Type B pancreatic cell (in vitro differentiated cells): ENCODE results near the gene HERPUD1. TPM values are rescaled to one million over a fixed set of nuclear protein-coding genes. Genes with fewer than 3 reads are reported as not detected.

Source experiments
- DNase-seq: peaks from one replicate; pipeline ENCODE4 v3.0.0; 2021; ENCODE audit warnings: mixed read lengths; ENCODE audit not compliant: unreplicated experiment; ENCODE audit errors: extremely low spot score
- H3K27ac Mint-ChIP-seq: 2 replicates; pipeline ENCODE4 v1.8.0; 2021; ENCODE audit warnings: mild to moderate bottlenecking, mixed read lengths
- H3K27me3 Mint-ChIP-seq: 2 replicates; pipeline ENCODE4 v1.8.0; 2021; ENCODE audit warnings: mixed read lengths
- H3K36me3 Mint-ChIP-seq: 2 replicates; pipeline ENCODE4 v1.8.0; 2021; ENCODE audit warnings: mixed read lengths
- H3K4me1 Mint-ChIP-seq: one replicate; pipeline ENCODE4 v1.8.0; 2021; ENCODE audit warnings: mixed read lengths; ENCODE audit not compliant: unreplicated experiment
- H3K4me3 Mint-ChIP-seq: 2 replicates; pipeline ENCODE4 v1.8.0; 2021; ENCODE audit warnings: mild to moderate bottlenecking, mixed read lengths
- H3K9me3 Mint-ChIP-seq: 2 replicates; pipeline ENCODE4 v1.8.0; 2021; ENCODE audit warnings: mixed read lengths
- CTCF ChIP-seq: fragments of 200-600 bp; sonication (generic); conservative IDR thresholded peaks from 2 replicates; pipeline ENCODE4 v1.5.0; 2021; ENCODE audit warnings: antibody characterized with exemption, mild to moderate bottlenecking
- total RNA-seq: library from RNA; stranded (reverse); gene quantifications from 2 replicates; pipeline ENCODE4 v1.2.1, GENCODE V29; 2021; ENCODE audit warnings: low replicate concordance

Gene HERPUD1
- total RNA-seq, 1 donor from 2014 or later = 98.8 TPM

DNA sequence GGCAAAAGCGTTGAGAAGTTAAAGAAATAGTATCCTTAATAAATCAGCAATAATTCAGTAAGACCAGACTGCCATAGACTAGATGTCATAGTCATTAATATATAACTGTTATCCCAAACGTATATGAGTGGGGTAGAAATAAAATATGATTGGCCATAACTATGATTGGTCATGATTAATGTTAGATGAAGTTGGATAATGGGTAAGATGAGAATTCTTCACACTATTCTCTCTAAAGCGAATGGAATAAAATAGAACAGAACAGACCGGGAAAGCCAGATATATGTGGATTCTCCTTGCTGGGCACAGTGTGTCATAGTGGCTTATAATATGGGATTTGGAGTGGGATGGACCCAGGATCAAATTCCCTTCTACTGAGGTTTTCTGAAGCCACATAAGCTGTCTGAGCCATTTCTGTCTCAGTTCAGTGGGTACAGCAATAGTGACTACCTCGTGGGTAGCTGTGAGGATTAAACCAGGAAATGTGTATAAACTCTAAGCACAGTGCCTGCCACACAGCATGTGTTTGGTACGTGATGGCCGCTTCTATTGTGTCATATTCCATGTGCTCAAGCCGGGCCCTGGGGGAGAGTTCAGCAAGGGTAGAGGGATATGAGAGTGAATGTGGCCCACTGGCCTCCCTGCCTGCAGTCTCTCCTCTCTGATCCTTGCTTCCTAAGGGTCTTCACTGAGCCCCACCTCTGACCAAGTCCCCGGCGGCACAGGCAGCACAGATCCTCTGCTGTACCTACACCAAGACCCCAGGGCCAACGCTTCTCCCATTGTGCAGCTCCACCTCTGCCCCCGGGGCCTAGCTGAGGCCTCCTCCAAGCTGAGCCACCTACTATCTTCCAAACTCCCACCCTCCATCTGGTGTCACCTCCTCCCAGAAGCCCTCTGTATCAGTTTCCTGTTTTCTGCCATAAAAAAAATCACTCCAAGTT lies 33.5 kb downstream of the HERPUD1 start:
- TF ChIP-seq CTCF = no peak
- Mint-ChIP-seq H3K27me3 (no peaks in the 10 kb centered on the region), H3K4me1 (no peaks in the 10 kb centered on the region), H3K4me3 (no peak overlapping the region), H3K27ac (no peak overlapping the region), H3K36me3 (no peaks in the 10 kb centered on the region), H3K9me3 (no peaks in the 10 kb centered on the region)
- no peak for DNase-seq

- no peak overlapping the region for H3K27ac Mint-ChIP-seq
These were observed 34.1 kb downstream of the HERPUD1 start for GRCh38 chr16:56966093-56966475.

GRCh38 chr16:56967733-56968132 lies 35.8 kb downstream of the HERPUD1 start:
- Mint-ChIP-seq H3K9me3 (no peaks in the 10 kb centered on the region), H3K4me1 (no peaks in the 10 kb centered on the region), H3K4me3 (no peak overlapping the region), H3K27ac (no peak overlapping the region), H3K27me3 (peaks cover 6% of the 10 kb centered on the region), H3K36me3 (no peaks in the 10 kb centered on the region)
- no peak for DNase-seq
- no peak for TF ChIP-seq CTCF

More at GRCh38 chr16:56966093-56966475, 34.1 kb downstream of the HERPUD1 start:
- TF ChIP-seq CTCF = no peak
- Mint-ChIP-seq H3K36me3 (no peaks in the 10 kb centered on the region), H3K4me1 (no peaks in the 10 kb centered on the region), H3K9me3 (no peaks in the 10 kb centered on the region), H3K4me3 (no peak overlapping the region), H3K27me3 (peaks cover under 1% of the 10 kb centered on the region)
- no peak for DNase-seq

GRCh38 chr16:56969769-56970168 lies 37.8 kb downstream of the HERPUD1 start:
- no peak for DNase-seq
- H3K4me1 Mint-ChIP-seq = no peaks in the 10 kb centered on the region
- H3K4me3 Mint-ChIP-seq = no peak overlapping the region
- H3K9me3 Mint-ChIP-seq = no peaks in the 10 kb centered on the region
- no peak overlapping the region for H3K27ac Mint-ChIP-seq
- H3K36me3 Mint-ChIP-seq = no peaks in the 10 kb centered on the region
- H3K27me3 Mint-ChIP-seq = peaks cover 6% of the 10 kb centered on the region
- TF ChIP-seq CTCF = no peak

- no peaks in the 10 kb centered on the region for H3K4me1 Mint-ChIP-seq
- no peak overlapping the region for H3K4me3 Mint-ChIP-seq
- no peak for DNase-seq
- H3K9me3 Mint-ChIP-seq = no peaks in the 10 kb centered on the region
- H3K27me3 Mint-ChIP-seq = peaks cover 10% of the 10 kb centered on the region
- no peak overlapping the region for H3K27ac Mint-ChIP-seq
- H3K36me3 Mint-ChIP-seq = no peaks in the 10 kb centered on the region
- no peak for TF ChIP-seq CTCF
These were observed 39.2 kb downstream of the HERPUD1 start for GRCh38 chr16:56970934-56971767.
